Stimulated activated CD8-positive, alpha-beta memory T cell treated with anti-CD3 and anti-CD28 coated beads, Interleukin-12 subunit alpha, Interleukin-12 subunit beta, amount 100 ng/mL, for 4 hours (primary cell): ENCODE data around the gene LIAS.
"Not testable (repeated sequence)": the region's sequence is repeated elsewhere in the genome, so short reads cannot be mapped to it uniquely, and the experiment has no call there.

ENCODE experiments used
- DNase-seq: peaks from one replicate; pipeline ENCODE4 v3.0.0-alpha.2; 2020; ENCODE audit warnings: low read depth

LIAS gene

GRCh38 chr4:39452860-39453587 lies 5.8 kb upstream of the LIAS start:
- no peak for DNase-seq

DNA sequence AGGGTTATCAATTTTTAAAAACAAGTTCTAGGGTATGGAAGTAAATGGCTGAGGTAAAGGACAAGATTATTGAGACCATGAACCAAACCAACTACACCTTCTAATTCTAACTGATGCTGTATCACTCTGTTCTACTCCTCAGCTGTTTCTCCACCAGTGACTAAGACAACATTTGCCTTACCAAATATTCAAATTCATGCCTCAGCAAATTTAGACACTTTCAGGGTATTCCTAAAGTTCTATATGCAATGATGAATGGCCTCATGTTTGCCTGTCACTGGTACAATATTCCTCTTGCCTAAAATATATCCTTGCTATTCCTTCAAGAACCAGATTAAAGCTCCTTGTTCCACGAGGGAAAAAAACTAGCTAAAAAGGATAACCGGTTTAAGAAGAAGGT lies 5.1 kb upstream of the LIAS start:
- DNase-seq = no peak

- DNase-seq = no peak
These were observed 3.4 kb upstream of the LIAS start for GRCh38 chr4:39455486-39455885.

DNA sequence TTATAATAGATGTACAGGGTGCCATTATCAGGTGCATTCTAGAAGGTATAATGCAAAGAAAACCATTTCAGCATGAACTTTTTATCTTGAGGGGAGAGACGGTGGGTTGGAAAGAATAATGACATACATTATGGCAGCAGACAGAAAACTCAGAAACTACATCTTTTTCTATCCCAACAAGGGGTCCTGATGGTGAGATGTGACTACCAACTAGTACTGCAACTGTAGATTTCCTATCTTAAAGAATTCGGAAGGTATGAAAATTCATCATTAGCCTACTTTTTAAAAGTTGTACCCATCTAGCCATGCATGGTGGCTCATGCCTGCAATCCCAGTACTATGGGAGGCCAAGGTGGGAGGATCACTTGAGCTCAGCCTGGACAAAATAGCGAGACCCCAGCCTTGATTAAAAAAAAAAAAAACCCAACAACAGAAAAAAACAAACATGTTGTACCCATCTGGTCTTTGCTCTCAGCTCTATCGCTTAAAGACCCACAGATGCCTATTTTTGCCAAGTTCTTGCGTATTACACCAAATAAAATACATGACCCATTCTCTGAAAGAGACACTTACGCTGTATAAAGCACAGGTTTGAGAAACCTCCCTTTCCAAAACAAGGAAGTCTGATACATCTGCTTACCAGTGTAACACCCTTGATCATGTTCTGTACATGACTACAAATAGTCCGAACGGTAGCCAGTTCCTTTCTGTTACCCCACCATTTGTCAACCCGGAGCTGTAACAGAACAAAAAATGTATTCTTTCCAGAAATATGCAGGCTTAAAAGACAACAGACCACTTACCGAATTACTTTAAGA lies 1.7 kb upstream of the LIAS start:
- no peak for DNase-seq

DNA sequence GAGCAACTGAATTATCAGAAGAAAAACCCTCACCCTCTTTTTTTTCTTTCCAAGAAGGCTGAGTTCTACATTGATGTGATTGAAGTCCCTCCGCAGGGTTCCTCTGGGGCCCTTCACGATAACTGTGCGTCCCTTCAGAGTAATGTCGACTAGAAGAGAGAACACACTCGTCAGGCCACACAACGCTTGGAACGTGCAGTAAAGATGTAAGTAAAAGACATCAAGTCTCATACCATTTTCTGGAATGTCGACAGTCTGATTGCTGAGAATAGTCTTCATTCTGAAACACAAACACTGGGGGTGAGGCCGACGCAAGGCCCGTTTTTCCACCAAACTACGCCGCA lies 723 bp upstream of the LIAS start:
- not testable (repeated sequence) for DNase-seq

DNA sequence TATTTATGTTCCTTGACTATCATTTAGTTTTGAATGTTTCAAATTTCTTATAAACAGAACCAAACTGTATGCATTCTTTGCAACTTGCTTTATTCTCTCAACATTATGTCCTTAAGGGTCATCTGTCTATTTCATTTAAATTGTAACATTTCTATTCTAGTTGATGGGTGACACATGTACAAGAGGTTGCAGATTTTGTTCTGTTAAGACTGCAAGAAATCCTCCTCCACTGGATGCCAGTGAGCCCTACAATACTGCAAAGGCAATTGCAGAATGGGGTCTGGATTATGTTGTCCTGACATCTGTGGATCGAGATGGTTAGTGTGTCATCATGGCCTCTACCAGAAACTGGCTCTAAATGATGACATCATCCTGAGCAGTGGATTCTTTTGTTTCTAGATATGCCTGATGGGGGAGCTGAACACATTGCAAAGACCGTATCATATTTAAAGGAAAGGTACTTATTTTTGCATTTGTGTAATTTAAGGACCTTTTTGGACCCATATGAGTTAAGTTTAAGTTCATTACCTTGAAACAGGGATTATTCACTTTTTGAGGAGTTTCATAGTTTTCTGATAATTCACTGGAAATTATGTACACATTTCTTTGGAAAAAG lies 6.1 kb downstream of the LIAS start:
- no peak for DNase-seq

GRCh38 chr4:39466747-39467146 lies 7.9 kb downstream of the LIAS start:
- DNase-seq = no peak

- no peak for DNase-seq
These were observed 8.6 kb downstream of the LIAS start for GRCh38 chr4:39467464-39467863.

- no peak for DNase-seq
These were observed 10.7 kb downstream of the LIAS start for GRCh38 chr4:39469429-39470077.

GRCh38 chr4:39470402-39470801 lies 11.5 kb downstream of the LIAS start:
- no peak for DNase-seq

- no peak for DNase-seq
These were observed 13.5 kb downstream of the LIAS start for GRCh38 chr4:39472396-39472795.

- no peak for DNase-seq
These were observed 17.5 kb downstream of the LIAS start for GRCh38 chr4:39476187-39476895.

DNA sequence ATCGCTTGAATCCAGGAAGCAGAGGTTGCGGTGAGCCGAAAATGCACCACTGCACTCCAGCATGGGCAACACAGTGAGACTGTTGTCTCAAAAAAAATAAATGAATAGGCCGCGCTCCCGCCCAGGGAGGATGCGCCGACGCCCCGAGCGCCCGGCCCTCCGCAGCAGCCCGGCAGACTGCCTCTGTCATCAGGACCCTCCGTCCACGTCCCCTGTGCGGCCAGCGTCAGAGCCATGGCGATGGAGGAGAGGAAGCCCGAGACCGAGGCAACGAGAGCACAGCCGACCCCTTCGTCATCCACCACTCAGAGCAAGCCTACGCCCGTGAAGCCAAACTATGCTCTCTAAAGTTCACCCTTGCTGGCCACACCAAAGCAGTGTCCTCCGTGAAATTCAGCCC lies 21.4 kb downstream of the LIAS start:
- DNase-seq = no peak

- no peak for DNase-seq
These were observed 22.2 kb downstream of the LIAS start for GRCh38 chr4:39480902-39481695.

DNA sequence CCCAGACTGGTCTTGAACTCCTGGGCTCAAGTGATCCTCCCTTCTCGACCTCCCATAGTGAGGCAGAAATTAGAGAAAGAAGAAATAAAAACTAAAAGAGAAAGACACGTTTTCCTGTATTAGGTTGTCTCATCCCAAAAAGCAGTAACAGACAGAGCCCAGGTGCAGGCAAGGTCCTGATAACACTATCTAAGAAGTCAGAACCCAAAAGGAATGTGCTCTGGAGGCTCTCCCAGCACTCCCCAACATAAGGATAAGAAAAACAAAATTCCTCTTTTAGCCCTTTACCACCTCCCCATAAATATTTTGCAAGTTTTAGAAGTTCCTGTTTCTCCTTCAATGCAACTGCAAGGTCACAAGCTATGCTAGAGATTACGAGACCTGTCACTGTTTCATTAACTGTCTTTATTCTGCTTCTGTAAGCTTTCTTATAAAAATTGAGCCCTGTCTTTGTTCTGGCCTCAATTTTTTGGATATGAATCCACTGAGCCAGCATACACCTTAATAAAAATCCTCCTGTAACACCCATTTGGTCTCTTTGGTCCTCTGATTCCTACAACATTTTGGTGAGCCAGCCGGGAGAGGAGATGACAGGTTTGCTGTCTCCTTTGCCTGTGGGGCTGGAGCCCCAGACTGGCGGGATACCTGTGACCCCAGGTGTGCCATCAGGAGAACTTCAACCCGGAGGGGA lies 25.9 kb downstream of the LIAS start:
- no peak for DNase-seq

DNA sequence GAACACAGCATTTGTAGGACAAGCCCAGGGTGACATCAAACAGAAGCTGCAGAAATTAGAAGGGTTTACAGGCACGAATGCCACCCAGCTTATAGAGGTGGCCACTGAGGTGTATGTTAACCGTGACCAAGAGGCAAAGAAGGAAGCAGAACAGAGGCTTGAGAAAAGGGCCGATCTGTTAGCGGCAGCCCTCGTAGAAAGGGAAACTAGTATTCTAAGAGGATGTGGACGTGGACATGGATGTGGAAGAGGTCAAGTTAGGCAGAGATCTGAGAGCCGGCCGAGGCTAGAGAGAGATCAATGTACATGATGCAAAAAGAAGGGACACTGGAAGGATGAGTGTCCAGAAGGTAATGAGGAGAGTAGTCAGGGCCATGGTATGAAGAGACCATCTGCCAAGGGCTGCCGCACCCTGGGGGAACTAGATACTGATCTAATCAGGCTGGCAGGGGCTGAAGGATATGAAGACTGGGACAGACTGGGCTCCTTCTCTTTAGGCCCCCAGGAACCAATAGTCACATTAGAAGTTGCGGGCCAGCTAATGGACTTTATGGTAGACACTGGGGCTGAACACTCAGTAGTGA lies 27.5 kb downstream of the LIAS start:
- no peak for DNase-seq

DNA sequence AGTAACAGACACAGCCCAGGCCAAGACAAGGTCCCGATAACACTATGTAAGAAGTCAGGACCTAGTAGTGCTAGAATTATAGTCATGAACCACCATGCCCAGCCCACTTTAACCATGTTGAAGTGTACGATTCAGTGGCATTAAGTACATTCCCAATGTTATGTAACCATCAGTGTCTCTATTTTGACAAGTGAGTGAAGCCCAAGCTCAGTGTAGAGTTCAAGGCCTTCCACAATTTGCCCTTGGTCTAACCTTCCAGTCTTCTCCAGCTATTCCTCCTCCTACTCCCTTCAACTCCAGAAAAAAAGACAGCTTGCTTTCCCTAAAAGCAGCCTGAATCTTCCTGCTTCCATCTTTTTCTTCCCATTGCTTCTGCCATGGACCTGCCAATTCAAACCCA lies 31.5 kb downstream of the LIAS start:
- DNase-seq = no peak

DNA sequence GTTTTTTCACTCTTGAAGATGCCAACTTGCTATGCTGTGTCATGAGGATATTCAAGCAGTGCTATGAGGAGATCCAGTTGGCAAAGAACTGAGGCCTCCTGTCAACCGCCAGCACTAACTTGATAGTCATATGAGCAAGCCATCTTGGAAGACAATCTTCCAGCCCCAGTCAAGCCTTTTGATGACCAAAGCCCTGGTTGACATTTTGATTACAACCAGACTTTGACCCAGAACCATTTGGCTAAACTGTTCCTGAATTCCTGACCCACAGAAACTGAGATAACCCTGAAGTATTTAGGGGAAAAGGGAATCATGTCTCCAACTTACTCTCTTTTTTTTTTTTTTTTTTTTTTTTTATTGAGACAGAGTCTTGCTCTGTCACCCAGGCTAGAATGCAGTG lies 35.5 kb downstream of the LIAS start:
- no peak for DNase-seq

DNA sequence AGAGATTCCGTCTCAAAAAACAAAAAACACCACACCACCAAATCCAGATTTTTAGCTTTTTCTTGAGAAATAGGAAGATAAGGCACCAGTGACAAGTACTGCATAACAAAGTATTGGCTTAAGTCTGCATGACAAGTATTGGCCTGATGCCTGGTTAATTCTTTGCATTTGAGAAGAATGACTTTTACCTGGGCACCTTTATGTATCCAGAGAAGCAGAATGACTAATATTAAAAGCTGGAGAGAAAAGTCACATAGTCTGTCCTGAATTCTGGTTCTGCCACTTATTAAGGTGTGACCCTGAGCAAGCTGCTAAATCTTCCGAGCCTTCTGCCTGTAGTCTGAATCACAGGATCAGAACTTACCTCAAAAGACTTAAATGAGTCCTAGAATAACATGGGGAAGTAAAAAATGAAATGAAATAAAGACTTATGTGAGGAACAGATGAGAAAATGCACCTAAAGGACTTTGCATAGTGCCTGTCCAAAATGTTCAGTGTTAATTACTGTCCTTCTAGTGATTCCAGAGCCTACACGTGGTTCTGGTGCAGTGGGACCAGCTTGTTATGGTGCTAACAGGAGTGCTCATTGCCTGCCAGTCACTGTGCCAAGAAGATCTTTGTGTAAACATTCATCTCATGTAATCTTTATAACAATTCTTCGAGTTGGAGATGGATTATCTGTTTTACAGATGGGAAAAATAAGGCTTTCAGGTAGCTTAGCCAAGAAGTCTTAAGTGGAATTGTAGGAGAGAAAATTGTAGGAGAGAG lies 36.8 kb downstream of the LIAS start:
- no peak for DNase-seq
